Esophagus squamous epithelium (tissue), 5 donors: ENCODE results near the gene KRTAP12-1. TPM values are rescaled to one million over a fixed set of nuclear protein-coding genes. Genes with fewer than 3 reads are reported as not detected.

Experiments
- DNase-seq: peaks from one replicate; lab custom pipeline; 2025; lab: John Stamatoyannopoulos, UW
- H3K27ac ChIP-seq, 4 donors: fragments of 200-600 bp; sonication (generic); one replicate each; pipeline ENCODE4 v1.5.1; 2016 to 2019; ENCODE audit warnings: mild to moderate bottlenecking in 1 of 4
- H3K27me3 ChIP-seq, 4 donors: fragments of 200-600 bp; sonication (generic); 1 replicate in 3 of 4; 2 replicates in 1 of 4; pipeline versions ENCODE4 v1.5.1 to v1.6.0; 2017 to 2021; ENCODE audit warnings: antibody characterized with exemption in 1 of 4
- H3K36me3 ChIP-seq, 3 donors: fragments of 200-600 bp; sonication (generic); one replicate each; pipeline ENCODE4 v1.5.1; 2016 to 2019
- H3K4me1 ChIP-seq, 3 donors: fragments of 200-600 bp; sonication (generic); one replicate each; pipeline ENCODE4 v1.5.1; 2017 to 2019
- H3K4me3 ChIP-seq, 4 donors: fragments of 200-600 bp; sonication (generic); 1 replicate in 3 of 4; 2 replicates in 1 of 4; pipeline ENCODE4 v1.5.1; 2016 to 2019; ENCODE audit warnings: mild to moderate bottlenecking in 2 of 4, moderate library complexity in 1 of 4
- H3K9me3 ChIP-seq, 3 donors: fragments of 200-600 bp; sonication (generic); one replicate each; pipeline ENCODE4 v1.5.1; 2016 to 2019
- POLR2A ChIP-seq, 4 donors: fragments of 450-650 bp; IDR thresholded peaks; one replicate each; pipeline ENCODE4 v1.6.1; 2017; ENCODE audit warnings: antibody characterized with exemption in 4 of 4, mild to moderate bottlenecking in 4 of 4, moderate library complexity in 3 of 4
- WGBS, 2 donors: methylation state at CpG; one replicate each; pipeline ENCODE4 v1.1.5; 2018; 5-methylcytosine and 5-hydroxymethylcytosine counted together
- intact Hi-C: fragments of 100-400 bp; cut with DNase I; formaldehyde crosslinking; loops from one replicate; pipeline ENCODE4 v1.15.0; 2022
- total RNA-seq, 4 donors: library from RNA; depleted of rRNA; stranded (reverse); fragments of >200 nt; gene quantifications; one replicate each; pipeline ENCODE4 v1.1.0, GENCODE V29; 2016
- TF ChIP-seq, protein P1 (sequence below), 6 experiments: fragments of 450-650 bp in 4 of 6; fragments of 200-600 bp in 2 of 6; sonication (generic) in 2 of 6; IDR thresholded peaks; one replicate each; pipeline ENCODE4 v1.5.1; 2016 to 2019; ENCODE audit warnings: antibody characterized with exemption in 6 of 6, mild to moderate bottlenecking in 4 of 6, moderate library complexity in 4 of 6
- donor health status: DM: yes; HTN: yes; CAD: no.

KRTAP12-1 gene
- total RNA-seq, 4 donors from 2014 or later: not detected

DNA sequence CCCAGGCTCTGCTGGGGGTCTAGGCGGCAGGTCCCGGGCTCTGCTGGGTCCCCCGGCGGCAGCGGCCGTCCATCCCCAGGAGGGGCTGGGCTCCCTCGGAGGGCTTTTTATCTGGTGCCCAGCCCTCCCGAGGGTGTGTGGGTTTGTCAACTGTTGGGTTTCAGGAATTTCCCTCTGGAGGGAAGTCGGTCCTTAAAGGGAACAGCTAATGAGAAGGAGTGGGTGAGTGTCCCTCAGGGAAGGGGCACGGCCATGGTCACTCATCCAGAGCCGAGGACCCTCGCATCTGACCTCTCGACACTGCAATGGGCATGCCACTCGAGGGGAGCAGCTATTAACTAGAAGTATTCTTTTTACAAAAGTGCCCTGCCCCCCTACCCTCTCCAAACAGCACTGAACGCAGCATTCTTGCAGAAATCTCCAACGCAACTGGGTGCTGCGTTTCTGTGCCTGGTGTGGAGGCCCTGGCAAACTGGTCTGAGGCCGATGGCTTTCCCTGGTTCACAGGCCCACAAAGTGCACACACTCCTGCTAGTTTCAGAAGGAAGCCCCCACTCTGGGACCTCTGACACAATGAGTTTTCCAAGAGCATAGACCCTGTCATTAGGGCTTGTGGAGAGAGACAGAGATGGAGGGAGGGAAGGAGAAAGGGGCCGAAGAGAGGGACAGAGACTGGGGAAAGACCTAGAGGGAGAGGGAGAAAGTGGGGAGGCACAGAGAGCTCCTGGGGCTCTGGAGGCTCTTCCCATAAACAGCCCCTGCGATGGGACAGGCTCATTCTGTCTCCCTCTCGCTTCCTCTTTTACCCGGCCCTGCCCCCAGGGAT is 30.5 kb upstream of the KRTAP12-1 start:
- no peak for DNase-seq
- Histone ChIP-seq H3K4me1 (peaks cover 0 to 39% (median 13%) of the 10 kb centered on the region in 3 donors), H3K9me3 (no peaks in the 10 kb centered on the region), H3K36me3 (no peaks in the 10 kb centered on the region), H3K27ac (no peak overlapping the region), H3K27me3 (peaks cover 9 to 88% (median 30%) of the 10 kb centered on the region in 4 donors), H3K4me3 (no peak overlapping the region)
- intact Hi-C loops: no loop called here
- TF ChIP-seq POLR2A (IDR thresholded peaks at IDR 0.05): no peak
- TF ChIP-seq, protein P1, sequence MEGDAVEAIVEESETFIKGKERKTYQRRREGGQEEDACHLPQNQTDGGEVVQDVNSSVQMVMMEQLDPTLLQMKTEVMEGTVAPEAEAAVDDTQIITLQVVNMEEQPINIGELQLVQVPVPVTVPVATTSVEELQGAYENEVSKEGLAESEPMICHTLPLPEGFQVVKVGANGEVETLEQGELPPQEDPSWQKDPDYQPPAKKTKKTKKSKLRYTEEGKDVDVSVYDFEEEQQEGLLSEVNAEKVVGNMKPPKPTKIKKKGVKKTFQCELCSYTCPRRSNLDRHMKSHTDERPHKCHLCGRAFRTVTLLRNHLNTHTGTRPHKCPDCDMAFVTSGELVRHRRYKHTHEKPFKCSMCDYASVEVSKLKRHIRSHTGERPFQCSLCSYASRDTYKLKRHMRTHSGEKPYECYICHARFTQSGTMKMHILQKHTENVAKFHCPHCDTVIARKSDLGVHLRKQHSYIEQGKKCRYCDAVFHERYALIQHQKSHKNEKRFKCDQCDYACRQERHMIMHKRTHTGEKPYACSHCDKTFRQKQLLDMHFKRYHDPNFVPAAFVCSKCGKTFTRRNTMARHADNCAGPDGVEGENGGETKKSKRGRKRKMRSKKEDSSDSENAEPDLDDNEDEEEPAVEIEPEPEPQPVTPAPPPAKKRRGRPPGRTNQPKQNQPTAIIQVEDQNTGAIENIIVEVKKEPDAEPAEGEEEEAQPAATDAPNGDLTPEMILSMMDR (IDR thresholded peaks at IDR 0.05): no peak
- 59 to 66% methylated on average over 4 to 11 of the region's 22 CpGs for WGBS, 2 donors

DNA sequence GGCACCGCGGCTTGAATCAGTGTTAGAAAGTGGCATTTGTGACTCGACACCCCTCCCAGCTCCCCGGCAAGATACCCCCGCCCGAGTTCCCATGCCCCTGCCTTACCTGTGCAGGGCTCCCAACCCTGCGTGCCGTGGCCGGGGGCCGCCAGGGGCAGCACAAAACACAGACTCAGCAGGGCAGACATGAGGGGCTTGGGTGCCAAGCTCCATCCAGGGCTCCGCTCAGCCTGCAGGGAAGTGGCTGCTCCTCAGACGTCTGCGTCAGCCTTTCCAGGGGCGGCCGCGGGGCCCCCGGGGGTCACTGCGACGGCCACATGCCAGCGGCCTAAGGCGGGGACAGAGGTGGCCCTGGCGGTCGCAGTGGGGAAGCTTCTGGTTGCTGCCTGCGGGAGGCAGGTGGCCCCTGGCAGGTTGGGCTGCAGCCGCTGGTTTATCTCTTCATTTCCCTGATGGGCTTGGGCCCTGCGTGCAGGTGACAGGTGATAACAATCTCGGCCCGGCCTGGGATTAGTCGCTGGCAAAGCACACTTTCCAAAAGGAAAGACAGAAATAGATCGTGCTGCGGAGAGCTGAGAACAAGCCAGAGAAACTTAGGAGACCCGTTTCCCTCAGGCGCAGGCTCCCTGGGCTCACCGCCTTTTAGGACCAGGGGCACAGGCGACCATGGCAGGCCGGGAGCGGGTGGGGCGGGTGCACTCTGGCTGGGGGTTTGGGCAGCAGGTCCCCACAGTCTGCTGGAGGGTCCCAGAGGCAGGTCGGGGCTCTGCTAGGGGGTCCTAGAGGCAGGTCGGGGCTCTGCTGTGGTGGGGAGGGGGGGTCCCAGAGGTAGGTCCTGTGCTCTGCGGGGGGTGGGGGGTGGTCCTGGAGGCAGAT is 29.6 kb upstream of the KRTAP12-1 start, which contains the start of gene TSPEAR:
Gene TSPEAR (minus strand): TSS at position 246 of the 876 bp plus-strand sequence. CDS start 58 bp downstream, at position 188.
- H3K27ac ChIP-seq: no peak within 1 kb of the TSS

DNA sequence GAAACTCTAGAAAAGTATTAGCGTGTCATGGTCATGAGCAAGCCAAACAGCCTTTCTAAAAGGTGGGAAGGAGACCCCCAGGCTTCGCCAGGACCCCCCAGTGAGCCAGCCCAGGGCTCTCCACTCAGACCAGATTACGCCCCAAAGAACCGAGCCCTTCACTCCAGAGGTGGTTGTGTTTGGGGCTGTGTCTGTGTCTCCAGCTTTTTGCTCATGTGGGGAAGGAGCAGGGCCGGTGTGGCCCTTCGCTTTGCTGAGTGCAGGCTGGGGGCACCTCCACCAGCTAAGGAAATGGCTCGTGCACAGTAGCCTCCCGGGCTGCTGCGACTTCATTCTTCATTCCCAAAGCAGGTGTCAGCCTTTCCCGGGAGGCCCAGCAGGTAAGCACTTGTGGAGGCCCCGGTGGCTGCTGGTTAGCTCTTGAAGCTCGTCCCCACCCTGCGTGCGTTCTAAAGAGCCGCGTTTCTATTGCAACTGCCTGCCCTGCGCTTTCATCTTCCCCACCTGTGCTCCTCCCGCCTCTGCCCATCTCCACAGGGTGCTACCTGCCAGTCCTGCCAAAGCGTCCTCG is 28.9 kb upstream of the KRTAP12-1 start:
- H3K4me1 ChIP-seq: peaks cover 0 to 39% (median 13%) of the 10 kb centered on the region in 3 donors
- intact Hi-C loops: no loop called here
- TF ChIP-seq, protein P1 (IDR thresholded peaks at IDR 0.05): no peak
- no peak for TF ChIP-seq POLR2A (IDR thresholded peaks at IDR 0.05)
- no peak overlapping the region for H3K4me3 ChIP-seq
- H3K9me3 ChIP-seq: peaks cover 0 to 7% (median 5%) of the 10 kb centered on the region in 3 donors
- no peaks in the 10 kb centered on the region for H3K36me3 ChIP-seq
- H3K27ac ChIP-seq: no peak overlapping the region
- H3K27me3 ChIP-seq: peaks cover 9 to 100% (median 41%) of the 10 kb centered on the region in 4 donors
- no peak for DNase-seq
- WGBS, 2 donors: 4 to 14% methylated on average over 9 to 13 of the region's 20 CpGs

More for the DNA sequence above, 29.6 kb upstream of the KRTAP12-1 start, which contains the start of gene TSPEAR:
- intact Hi-C loops: no loop called here
- no peaks in the 10 kb centered on the region for H3K9me3 ChIP-seq
- peaks cover 0 to 39% (median 13%) of the 10 kb centered on the region in 3 donors for H3K4me1 ChIP-seq
- H3K4me3 ChIP-seq: no peak within 1 kb of the TSS
- H3K36me3 ChIP-seq: no peaks in the 10 kb centered on the region
- TF ChIP-seq POLR2A (IDR thresholded peaks at IDR 0.05): no peak
- TF ChIP-seq, protein P1 (IDR thresholded peaks at IDR 0.05): no peak
- WGBS, 2 donors: 5% methylated on average over 17 of the region's 41 CpGs; no CpG with 5 or more reads in 1 of the 2 donors
- no peak for DNase-seq
- peaks cover 9 to 96% (median 38%) of the 10 kb centered on the region in 4 donors for H3K27me3 ChIP-seq

DNA sequence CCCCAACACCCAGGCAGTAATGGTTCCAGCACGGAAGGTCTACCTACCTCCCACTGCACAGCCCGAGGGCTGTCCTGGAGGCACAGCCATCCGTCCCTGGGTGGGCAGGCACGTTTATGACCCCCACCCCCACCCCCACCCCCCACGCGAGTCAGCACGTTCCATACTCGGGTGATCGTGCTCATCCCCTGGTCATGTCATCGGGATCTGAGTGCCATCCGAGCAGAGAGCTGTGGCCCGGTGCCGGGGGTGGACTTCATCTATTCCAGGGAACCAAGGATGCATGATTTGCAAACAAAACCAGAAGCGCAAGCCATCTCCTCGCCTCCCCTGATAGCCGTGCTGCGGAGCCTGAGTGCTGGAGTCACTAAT is 28.3 kb upstream of the KRTAP12-1 start:
- intact Hi-C loops: no loop called here
- H3K36me3 ChIP-seq: no peaks in the 10 kb centered on the region
- DNase-seq: no peak
- TF ChIP-seq, protein P1 (IDR thresholded peaks at IDR 0.05): no peak
- TF ChIP-seq POLR2A (IDR thresholded peaks at IDR 0.05): no peak
- H3K4me3 ChIP-seq: no peak overlapping the region
- peaks cover 0 to 39% (median 13%) of the 10 kb centered on the region in 3 donors for H3K4me1 ChIP-seq
- 0% methylated on average over 1 to 13 of the region's 17 CpGs for WGBS, 2 donors
- H3K9me3 ChIP-seq: peaks cover 0 to 7% (median 5%) of the 10 kb centered on the region in 3 donors
- H3K27ac ChIP-seq: no peak overlapping the region
- peaks cover 9 to 100% (median 41%) of the 10 kb centered on the region in 4 donors for H3K27me3 ChIP-seq
